Loucy (cell line): ENCODE results near the gene CYP24A1.
A peak's percentile ranks its signal among the peaks of the same experiment; 100 is the strongest.

Experiments
- H2AFZ ChIP-seq: fragments of 200-600 bp; sonication (generic); 2 replicates; pipeline ENCODE4 v1.6.0; 2016; ENCODE audit warnings: antibody characterized with exemption, mild to moderate bottlenecking, low read length, moderate library complexity
- H3F3A ChIP-seq: fragments of 200-600 bp; 2 replicates; pipeline ENCODE4 v1.6.0; 2016; ENCODE audit warnings: antibody characterized with exemption, low read depth, mild to moderate bottlenecking
- H3K27me3 ChIP-seq: fragments of 200-600 bp; sonication (generic); 2 replicates; pipeline ENCODE4 v1.6.1; 2014; ENCODE audit warnings: low read length, mild to moderate bottlenecking; ENCODE audit not compliant: insufficient read depth, poor library complexity, severe bottlenecking
- H3K36me3 ChIP-seq: fragments of 200-600 bp; sonication (generic); 2 replicates; pipeline ENCODE4 v1.6.1; 2016; ENCODE audit warnings: low read length; ENCODE audit not compliant: insufficient read depth
- H3K4me1 ChIP-seq: fragments of 200-600 bp; sonication (generic); 2 replicates; pipeline ENCODE4 v1.5.1; 2014; ENCODE audit warnings: low read length, mild to moderate bottlenecking; ENCODE audit not compliant: insufficient read depth, poor library complexity, severe bottlenecking
- H3K4me2 ChIP-seq: fragments of 200-600 bp; sonication (generic); 2 replicates; pipeline ENCODE4 v1.6.0; 2014; ENCODE audit warnings: antibody characterized with exemption, low read length, low read depth, mild to moderate bottlenecking; ENCODE audit not compliant: poor library complexity, severe bottlenecking
- H3K4me3 ChIP-seq: fragments of 200-600 bp; sonication (generic); 2 replicates; pipeline ENCODE4 v1.5.1; 2014; ENCODE audit warnings: low read length, mild to moderate bottlenecking, mixed read lengths; ENCODE audit not compliant: poor library complexity, severe bottlenecking
- H3K79me2 ChIP-seq: fragments of 200-600 bp; sonication (generic); 2 replicates; pipeline ENCODE4 v1.6.1; 2014; ENCODE audit warnings: low read length; ENCODE audit not compliant: insufficient read depth
- H3K9ac ChIP-seq: fragments of 200-600 bp; sonication (generic); 2 replicates; pipeline ENCODE4 v1.6.0; 2014; ENCODE audit warnings: mild to moderate bottlenecking, low read depth, low read length, moderate library complexity; ENCODE audit not compliant: poor library complexity, severe bottlenecking
- H3K9me2 ChIP-seq: fragments of 200-600 bp; sonication (generic); replicated peaks from 2 replicates; pipeline ENCODE4 v1.6.1; 2016; ENCODE audit warnings: low read depth, low read length, mixed read lengths
- H3K9me3 ChIP-seq: fragments of 200-600 bp; sonication (generic); 2 replicates; pipeline ENCODE4 v1.6.1; 2014; ENCODE audit warnings: mild to moderate bottlenecking, antibody characterized with exemption, low read length, low read depth; ENCODE audit not compliant: insufficient read depth
- H4K20me1 ChIP-seq: fragments of 200-600 bp; sonication (generic); 2 replicates; pipeline ENCODE4 v1.6.0; 2014; ENCODE audit warnings: antibody characterized with exemption, low read length, mild to moderate bottlenecking; ENCODE audit not compliant: insufficient read depth, poor library complexity, severe bottlenecking
- CTCF ChIP-seq: fragments of 200-600 bp; sonication (generic); conservative IDR thresholded peaks from 2 replicates; pipeline ENCODE4 v1.5.1; 2014; ENCODE audit warnings: mild to moderate bottlenecking, antibody characterized with exemption, low read length
- EZH2phosphoT487 ChIP-seq: fragments of 200-600 bp; IDR thresholded peaks from 2 replicates; pipeline ENCODE4 v1.6.1; 2018; ENCODE audit warnings: antibody characterized with exemption, mild to moderate bottlenecking, moderate library complexity, borderline replicate concordance

The CYP24A1 gene

GRCh38 chr20:54199721-54200176 lies 26.0 kb upstream of the CYP24A1 start:
- H3K9me2 ChIP-seq = no peaks in the 10 kb centered on the region
- no peaks in the 10 kb centered on the region for H3K9me3 ChIP-seq
- no peaks in the 10 kb centered on the region for H3K27me3 ChIP-seq
- no peak overlapping the region for H3K4me2 ChIP-seq
- TF ChIP-seq EZH2phosphoT487 (no peak), CTCF (peak; percentile 94)
- H3K9ac ChIP-seq = no peak overlapping the region
- peak overlapping the region; percentile 55 for H2AFZ ChIP-seq
- no peak overlapping the region for H3K4me3 ChIP-seq
- H3K79me2 ChIP-seq = no peaks in the 10 kb centered on the region
- no peaks in the 10 kb centered on the region for H3K36me3 ChIP-seq
- no peaks in the 10 kb centered on the region for H3K4me1 ChIP-seq
- no peaks in the 10 kb centered on the region for H4K20me1 ChIP-seq
- no peaks in the 10 kb centered on the region for H3F3A ChIP-seq

- H3K9me3 ChIP-seq = no peaks in the 10 kb centered on the region
Measured at GRCh38 chr20:54199283-54199682, 25.5 kb upstream of the CYP24A1 start.

GRCh38 chr20:54197621-54198604 lies 24.1 kb upstream of the CYP24A1 start:
- Histone ChIP-seq H3K36me3 (no peaks in the 10 kb centered on the region), H3K79me2 (no peaks in the 10 kb centered on the region), H3K9me3 (no peaks in the 10 kb centered on the region), H3K9ac (no peak overlapping the region), H3K4me3 (no peak overlapping the region), H3F3A (no peaks in the 10 kb centered on the region), H3K4me2 (no peak overlapping the region), H3K9me2 (no peaks in the 10 kb centered on the region), H2AFZ (no peak overlapping the region), H3K4me1 (peaks cover under 1% of the 10 kb centered on the region), H3K27me3 (no peaks in the 10 kb centered on the region), H4K20me1 (no peaks in the 10 kb centered on the region)
- no peak for TF ChIP-seq EZH2phosphoT487
- TF ChIP-seq CTCF = peak; percentile 63

More at GRCh38 chr20:54199283-54199682, 25.5 kb upstream of the CYP24A1 start:
- no peak overlapping the region for H3K4me2 ChIP-seq
- no peaks in the 10 kb centered on the region for H3K9me2 ChIP-seq
- H3K79me2 ChIP-seq = no peaks in the 10 kb centered on the region
- no peak overlapping the region for H3K9ac ChIP-seq
- H4K20me1 ChIP-seq = no peaks in the 10 kb centered on the region
- no peaks in the 10 kb centered on the region for H3K36me3 ChIP-seq
- H3K4me1 ChIP-seq = no peaks in the 10 kb centered on the region
- H3K27me3 ChIP-seq = no peaks in the 10 kb centered on the region
- H3K4me3 ChIP-seq = no peak overlapping the region
- H2AFZ ChIP-seq = peak overlapping the region; percentile 55
- H3F3A ChIP-seq = no peaks in the 10 kb centered on the region
- no peak for TF ChIP-seq CTCF
- no peak for TF ChIP-seq EZH2phosphoT487
